ENCODE results near the gene PEX3.
"Not testable (repeated sequence)": the region's sequence is repeated elsewhere in the genome, so short reads cannot be mapped to it uniquely, and the experiment has no call there.

PEX3 gene

DNA sequence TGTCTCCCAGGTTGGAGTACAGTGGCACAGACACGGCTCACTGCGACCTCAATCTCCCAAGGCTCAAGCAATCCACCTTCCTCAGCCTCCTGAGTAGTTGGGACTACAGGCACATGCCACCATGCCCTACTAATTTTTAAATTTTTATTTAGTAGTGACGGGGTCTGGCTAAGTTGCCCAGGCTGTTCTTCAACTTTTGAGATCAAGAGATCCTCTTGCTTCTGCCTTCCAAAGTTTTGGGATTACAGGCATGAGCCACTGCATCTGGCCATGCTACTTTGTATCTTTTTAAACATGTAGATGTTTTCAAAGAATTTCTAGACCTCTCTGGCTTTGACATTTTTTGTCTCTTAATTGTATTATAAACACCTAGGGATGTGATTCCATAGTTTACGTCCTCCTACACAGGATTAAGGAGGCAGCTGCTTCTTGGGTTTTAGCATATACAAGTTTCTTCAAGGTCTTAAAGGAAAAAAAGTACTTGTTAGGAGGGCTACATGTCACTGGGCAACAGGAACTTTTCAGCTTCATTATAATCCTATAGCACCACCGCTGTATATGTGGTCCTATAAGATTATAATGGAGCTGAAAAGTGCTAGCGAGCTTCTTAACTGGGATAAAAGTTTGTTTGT is 1.4 kb upstream of the PEX3 start:
- DNase-seq (ENCODE audit: low spot score) = no peak

DNA sequence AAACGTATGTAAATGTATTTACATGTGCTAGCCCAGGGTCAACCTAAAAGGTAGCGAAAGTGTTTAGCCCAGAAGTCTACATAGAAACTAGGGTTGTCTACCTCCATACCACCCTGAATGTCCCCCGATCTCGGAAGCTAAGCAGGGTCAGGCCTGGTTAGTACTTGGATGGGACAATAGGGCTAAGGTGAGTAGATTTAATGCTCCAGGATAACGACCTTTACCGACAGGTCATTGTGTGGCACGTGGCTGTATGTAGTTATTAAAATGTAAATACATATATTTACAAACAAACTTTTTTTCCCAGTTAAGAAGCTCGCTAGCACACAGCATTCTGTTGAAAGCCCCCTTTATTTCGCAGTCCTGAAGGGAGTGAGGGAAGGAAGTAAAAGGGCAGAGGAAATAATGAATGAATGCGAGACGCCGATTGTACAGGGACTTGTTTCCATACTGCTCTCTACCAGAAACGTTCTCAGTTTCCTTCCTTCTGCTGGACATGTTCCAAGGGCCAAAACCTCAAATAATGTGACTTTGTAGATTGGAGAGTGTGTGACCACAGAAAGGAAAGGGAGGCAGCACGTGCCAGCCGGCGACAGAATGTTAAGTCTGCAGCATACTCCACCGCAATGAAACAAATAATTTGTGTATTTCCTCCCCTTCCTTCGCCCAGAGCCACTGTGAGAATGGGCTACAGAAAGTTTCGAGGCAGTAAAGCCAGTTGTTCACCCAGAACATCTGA is 722 bp upstream of the PEX3 start:
- peak; percentile 39 for DNase-seq (ENCODE audit: low spot score)

DNA sequence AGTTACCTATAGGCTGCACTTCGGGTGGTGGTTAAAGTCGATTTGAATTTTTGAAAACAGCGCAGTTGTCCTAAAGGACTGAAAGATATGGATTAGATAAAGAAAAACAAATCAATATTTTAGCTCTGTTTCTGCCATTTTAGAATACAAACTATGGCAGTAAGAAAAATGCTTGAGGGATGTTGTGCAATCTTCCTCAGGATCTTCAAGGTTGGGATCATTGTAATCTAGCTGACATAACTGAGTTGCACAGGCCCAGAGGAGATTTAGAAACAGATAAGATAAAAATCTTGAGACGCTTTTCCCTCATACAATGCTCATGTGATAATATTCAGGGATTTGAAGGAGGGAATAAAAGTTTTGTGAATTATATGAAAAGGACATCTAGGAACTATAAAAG is 926 bp downstream of the PEX3 start:
- DNase-seq (ENCODE audit: low spot score) = peak; percentile 7

DNA sequence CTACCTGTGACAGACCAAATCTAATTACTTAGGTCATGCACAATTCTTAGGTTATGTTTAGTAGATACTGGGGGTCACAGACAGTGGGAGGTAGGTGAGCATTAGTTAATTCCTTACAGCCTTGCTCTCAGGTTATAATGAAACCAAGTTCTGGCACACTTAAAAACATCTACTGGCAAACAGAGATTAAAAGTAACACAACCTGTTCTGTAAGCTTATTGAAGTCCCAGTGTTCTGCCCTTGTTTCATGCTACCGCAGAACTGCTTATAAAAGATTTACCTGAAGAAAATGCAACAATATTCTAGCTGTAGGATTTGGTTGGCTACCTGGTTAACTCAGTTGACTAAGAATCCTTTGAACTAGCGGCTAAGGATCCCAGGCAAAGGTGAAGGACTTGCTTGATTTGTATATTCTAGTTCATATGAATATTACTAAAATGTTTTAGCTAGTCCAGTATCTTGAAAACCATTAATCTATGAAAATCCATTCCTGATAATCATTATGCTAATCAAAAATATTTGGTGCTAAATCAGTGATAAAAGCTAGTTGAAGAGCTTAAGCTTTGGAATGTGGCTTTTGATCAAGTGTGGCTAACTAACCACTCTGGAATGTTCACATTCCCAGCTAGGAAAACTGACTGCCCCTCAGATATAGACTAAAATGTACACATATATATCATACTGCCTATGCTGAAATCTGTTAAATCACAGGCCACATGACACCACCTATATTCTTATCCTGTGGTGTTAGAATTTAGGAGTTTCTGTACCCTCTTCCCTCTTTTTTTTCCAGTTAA is 7.2 kb downstream of the PEX3 start:
- DNase-seq (ENCODE audit: low spot score) = peak; percentile 46

DNA sequence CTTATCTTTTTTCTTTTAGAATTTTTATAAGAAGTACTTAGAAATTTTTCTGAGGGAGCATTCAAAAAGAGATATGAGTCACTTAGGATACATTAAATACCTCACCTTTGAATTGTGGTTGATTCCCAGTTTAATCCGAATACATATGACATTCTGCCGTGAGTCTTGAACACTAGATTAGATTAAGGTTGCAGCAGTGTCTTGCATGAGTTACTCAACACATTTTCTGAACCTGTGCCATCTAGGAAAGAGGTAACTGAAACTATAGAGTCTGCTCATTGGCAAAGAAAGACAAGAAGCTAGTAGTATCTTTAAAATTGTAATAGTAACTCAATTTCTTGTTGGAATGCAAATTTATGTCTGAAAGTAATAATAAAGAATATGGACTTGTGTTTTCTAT is 14.9 kb downstream of the PEX3 start:
- DNase-seq (ENCODE audit: low spot score) = peak; percentile 3

DNA sequence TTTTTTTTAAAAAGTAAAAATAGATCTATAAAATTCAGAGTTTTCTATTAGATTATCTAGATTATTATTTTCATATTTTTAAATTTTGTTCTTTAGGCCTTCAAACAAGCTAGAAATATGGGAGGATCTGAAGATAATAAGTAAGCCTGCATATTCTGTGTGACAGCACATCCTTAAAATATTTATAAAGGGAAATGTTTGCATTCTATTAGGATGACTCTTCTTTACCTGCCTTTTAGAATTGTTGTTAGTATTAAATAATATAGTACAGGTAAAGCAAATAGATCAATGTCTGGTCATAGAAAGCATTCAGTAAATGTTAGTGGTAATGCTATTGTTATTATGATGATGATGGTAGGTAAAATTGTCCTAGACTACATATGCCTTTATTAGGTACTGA is 17.4 kb downstream of the PEX3 start:
- peak; percentile 52 for DNase-seq (ENCODE audit: low spot score)

DNA sequence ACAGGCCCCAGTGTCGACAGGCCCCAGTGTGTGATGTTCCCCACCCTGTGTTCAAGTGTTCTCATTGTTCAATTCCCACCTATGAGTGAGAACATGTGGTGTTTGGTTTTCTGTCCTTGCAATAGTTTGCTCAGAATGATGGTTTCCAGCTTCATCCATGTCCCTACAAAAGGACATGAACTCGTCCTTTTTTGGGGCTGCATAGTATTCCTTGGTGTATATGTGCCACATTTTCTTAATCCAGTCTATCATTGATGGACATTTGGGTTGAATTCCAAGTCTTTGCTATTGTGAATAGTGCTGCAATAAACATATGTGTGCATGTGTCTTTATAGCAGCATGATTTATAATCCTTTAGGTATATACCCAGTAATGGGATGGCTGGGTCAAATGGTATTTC is 18.2 kb downstream of the PEX3 start:
- not testable (repeated sequence) for DNase-seq (ENCODE audit: low spot score)

DNA sequence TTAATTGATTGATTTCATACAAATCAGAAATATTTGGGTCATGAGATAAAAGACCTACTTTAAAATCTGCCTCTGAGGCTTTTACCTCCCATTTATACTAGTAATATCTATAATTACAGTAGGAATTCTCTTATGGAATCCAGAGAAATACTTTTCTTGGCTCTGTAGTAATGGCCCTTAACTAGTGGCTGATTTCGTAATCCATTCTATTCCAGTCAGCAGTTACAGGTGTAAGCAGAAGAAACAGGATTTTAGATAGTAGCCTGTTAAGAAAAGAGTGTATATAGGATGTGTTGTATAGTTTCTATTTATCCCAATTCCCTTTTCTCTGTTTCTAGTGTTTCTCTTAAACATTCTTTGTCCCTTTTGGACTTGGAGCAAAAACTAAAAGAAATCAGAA is 21.2 kb downstream of the PEX3 start:
- no peak for DNase-seq (ENCODE audit: low spot score)

DNA sequence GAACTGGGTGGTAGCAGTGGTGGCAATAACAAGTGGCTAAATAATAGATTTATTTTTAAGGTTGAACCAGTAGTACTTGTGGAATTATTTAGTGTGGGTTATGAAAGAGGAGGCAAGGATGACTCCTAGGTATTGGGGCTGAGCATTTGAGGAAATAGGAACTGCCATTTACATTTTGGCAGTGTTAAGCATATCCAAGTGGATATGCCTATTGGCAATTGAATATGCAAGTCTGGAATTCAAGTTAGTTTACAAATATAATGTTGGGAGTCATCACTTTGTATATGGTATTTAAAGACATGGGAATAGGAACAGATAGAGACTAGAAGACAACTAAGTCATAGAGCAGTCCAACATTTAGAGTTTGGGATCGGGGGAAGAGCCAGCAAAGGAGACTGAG is 25.9 kb downstream of the PEX3 start:
- no peak for DNase-seq (ENCODE audit: low spot score)

DNA sequence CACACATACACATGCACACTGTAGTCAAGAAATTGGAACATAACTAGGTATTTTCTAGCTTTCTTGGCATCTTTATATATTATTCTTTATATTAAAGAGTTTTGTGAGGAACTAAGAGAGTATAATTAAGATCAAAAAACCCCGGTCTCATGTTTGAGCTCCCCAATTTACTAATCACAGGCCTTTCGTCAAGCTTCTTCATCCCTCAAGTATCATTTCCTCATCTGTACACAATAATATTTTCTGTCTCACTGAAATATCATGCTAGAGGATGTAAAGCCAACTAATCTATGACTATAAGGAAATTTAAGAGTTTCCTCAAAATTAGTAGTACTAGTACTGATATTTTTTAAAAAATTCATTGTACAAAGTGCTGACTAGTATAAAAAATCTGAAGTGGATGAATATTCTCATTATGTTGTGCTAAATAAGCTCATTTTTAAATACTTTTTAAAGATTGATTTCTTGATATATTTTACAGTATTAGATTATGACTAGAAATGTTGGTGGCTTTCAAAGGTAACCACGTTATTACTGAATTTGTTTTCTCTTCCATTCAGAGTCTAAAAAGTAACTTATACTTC is 28.0 kb downstream of the PEX3 start:
- DNase-seq (ENCODE audit: low spot score) = no peak

DNA sequence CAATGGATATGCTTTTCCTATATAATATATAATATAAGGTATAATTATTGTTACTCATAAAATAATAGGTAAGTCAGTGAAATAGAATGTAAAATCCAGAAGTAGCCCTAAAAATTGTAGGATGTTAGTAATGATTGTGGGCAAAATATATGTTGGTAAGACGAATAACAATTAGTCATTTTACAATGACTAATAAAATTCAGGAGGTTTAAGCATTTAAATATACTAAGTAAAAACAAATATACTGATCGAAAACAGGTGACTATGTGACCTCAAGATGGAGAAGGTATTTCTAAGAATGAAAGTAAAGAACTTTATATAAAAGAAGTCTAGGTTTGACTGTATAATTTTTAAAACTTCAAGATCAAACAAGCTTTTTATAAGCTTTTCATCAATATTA is 32.0 kb downstream of the PEX3 start:
- DNase-seq (ENCODE audit: low spot score) = no peak

DNA sequence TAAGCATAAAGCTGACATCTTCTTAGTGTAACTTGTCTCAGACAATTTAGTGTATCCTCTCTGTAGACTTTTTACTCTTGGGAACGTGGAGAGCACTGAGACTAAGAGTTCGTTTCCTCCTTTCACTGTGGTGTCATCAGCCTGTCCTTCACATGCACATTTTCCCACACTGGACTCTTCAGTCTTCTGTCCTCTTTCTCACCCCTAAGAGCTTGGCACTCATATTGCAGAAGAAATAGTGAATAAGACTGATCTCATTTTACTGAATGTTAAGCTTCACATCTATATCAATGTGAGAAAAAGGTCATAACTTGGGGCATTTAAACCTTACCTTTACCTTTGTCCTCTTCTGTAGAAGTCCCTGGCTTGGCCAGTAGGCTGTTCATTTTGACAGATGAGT is 35.4 kb downstream of the PEX3 start:
- DNase-seq (ENCODE audit: low spot score) = no peak

DNA sequence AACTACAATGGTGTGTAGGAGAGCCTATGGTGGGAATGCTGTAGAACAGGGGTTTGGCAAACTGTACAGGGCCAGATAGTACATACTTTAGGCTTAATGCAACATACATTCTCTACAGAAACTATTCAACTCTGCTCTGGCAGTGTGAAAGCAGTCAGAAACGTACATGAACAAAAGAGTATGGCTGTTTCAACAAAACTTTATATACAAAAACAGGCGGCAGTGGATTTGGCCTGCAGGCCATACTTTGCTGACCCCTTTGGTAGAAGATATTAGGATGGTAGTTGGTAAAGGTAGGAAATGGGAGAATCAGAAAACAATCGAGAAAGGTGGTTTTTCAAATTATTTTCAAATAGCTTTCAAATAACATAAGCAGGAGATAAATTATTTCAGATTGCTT is 36.1 kb downstream of the PEX3 start:
- no peak for DNase-seq (ENCODE audit: low spot score)

DNA sequence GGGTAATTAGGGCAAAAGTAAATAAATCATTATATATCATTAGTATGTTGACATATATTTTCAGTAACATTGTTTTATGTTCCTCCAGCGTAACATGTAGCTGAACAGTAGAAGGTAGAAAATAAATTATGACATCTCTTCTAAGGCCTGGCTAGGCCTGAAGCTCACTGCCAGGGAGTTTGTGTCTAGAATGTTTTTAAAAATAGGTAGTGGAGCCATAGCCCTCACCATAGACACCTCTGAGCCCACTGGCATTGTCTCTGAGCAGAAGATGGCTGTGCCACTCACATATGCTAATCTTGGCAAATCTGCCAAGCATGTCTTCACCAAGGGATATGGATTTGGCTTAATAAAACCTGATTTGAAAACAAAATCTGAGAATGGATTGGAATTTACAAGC is 39.6 kb downstream of the PEX3 start:
- no peak for DNase-seq (ENCODE audit: low spot score)

DNA sequence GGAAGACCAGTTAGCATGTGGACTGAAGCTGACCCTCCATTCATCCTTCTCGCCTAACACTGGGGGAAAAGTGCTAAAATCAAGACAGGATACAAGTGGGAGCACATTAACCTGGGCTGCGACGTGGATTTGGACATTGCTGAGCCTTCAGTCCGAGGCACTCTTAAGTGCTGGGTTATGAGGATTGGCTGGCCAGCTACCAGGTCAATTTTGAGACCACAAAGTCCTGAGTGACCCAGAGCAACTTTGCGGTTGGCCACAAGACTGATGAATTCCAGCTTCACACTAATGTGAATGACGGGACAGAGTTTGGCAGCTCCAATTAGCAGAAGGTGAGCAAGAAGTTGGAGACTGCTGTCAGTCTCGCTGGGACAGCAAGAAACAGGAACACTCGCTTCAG is 40.2 kb downstream of the PEX3 start:
- no peak for DNase-seq (ENCODE audit: low spot score)

DNA sequence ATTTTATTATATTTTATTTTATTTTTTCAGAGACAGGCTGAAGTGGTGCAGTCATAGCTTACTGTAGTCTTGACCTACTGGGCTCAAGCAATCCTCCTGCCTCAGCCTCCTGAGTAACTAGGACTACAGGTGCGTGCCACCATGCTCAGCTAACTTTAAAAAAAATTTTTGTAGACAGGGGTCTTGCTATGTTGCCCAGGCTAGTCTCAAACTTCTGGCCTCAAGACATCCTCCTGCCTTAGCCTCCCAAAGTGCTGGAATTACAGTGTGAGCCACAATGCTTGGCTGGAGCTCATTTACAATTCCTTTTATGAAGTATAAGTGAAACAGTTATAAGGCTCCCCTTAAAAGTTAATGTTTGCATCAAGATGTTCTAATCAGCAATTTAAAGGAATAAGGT is 46.4 kb downstream of the PEX3 start:
- DNase-seq (ENCODE audit: low spot score) = no peak

DNA sequence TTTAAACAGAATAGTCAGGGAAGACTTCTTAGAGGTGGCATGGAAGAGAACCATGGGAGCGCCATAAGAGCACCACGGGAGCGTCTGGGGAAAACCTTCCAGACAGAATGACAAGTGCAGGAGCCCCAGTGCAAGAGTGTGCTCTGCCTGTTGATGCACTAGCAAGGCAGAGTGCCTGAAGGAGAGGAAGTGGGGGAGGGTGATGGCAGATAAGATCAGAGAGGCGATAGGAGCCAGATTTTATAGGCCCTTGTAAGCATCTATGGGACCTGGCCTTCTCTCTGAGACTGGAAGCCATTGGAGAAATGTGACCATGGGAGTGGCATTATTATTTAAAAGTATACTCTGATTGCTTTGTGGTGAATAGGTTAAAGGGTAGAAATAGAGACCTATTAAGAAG is 47.8 kb downstream of the PEX3 start:
- no peak for DNase-seq (ENCODE audit: low spot score)

DNA sequence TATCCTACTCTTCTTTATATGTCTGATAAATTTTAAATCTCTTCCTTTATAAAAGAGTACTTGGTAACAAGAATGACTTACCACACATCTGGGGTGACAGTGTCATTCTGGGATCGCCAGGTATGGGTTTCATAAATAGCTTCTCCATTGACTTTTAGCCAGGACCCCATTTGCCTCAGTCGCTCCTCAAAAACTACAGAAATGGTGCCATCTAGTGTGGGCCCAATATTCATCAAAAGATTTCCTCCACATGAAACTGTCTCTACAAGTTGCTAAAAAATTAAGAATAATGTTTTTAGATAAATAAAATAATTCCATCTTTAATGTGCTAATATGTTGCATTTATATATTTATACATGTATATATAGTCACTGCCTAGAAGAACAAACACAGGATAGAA is 51.2 kb downstream of the PEX3 start:
- no peak for DNase-seq (ENCODE audit: low spot score)

DNA sequence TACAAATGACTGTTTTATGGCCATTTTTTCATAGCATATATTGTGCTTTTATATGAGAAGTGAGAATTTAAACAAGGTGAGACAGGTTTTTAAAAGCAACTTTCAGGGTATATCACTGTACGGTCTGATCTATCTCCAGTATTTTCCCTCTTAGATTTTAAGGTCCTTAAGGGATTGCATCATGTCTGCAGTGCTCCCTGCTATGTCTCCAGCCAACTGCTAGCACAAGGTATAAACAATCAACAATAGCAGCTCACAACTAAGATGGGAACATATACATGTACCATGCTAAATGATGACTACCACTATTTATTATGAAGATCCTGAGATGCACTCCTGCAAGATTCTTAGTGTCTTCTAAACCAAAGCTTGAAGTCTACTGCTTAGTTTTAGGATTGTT is 53.8 kb downstream of the PEX3 start:
- DNase-seq (ENCODE audit: low spot score) = no peak

DNA sequence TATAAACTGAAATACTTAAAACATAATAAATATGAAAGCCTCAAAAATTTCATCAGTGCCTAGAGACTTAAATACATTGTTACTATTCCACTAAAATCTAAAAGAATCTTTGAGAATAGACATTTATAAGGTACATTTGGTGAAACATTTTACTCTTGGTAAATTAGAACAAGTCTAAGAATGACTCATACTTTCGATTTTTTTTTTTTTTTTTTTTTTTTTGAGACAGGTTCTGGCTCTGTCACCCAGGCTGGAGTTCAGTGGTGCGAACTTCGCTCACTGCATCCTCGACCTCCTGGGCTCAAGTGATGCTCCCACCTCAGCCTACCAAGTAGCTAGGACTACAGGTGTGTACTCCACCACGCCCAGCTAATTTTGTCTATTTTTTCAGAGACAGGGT is 54.5 kb downstream of the PEX3 start:
- no peak for DNase-seq (ENCODE audit: low spot score)

DNA sequence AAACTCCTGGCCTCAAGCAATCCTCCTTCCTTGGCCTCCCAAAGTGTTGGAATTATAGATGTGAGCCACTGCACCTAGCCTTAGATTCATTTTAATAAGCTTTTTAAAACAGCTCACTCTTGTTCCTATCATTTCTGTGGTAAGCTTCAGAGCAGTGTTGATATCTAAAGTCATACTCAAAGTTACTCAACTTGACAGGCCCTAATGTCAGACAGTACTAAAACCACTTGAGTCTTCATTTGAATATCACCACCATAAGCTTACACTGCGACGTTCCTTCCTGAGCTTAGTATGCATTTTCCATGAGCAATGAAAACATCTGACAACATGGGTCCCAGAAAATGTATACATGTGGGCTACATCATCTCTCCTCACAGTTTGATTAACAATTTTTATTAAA is 54.9 kb downstream of the PEX3 start:
- no peak for DNase-seq (ENCODE audit: low spot score)

DNA sequence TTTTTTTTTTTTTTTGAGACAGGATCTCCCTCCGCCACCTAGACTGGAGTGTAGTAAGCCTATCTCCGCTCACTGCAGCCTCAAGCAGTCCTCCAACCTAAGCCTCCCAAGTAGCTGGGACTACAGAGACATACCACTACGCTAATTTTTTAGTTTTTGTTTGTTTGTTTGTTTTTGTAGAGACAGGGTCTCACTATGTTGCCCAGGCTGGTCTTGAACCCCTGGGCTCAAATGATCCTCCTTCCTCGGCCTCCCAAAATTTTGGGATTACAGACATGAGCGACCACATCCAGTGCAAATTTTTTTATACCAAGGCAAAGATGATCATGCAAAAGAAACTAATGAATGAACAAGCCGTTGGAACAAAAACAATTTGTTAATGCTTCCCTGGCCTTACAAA is 55.6 kb downstream of the PEX3 start:
- no peak for DNase-seq (ENCODE audit: low spot score)

DNA sequence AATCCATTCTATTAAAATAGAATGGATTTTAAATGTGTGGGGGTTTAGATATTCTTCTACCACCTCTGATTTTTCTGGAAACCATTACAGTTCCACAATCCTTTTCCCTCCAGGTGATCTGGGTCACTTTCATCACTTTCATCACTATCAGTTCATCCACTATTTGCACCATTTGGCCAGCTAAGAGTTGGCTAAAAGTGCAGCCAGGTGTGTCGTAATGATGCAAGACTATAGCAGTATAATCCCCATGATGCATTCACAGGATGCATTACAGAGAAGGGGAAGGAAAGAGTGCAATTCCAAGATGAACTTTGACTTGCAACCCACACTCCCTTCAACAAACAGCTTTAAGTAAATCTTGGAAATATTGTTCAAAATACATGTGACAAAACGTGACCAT is 56.0 kb downstream of the PEX3 start:
- no peak for DNase-seq (ENCODE audit: low spot score)
